ENCODE data around the gene KIF2A.
A peak's percentile ranks its signal among the peaks of the same experiment; 100 is the strongest.

KIF2A gene

DNA sequence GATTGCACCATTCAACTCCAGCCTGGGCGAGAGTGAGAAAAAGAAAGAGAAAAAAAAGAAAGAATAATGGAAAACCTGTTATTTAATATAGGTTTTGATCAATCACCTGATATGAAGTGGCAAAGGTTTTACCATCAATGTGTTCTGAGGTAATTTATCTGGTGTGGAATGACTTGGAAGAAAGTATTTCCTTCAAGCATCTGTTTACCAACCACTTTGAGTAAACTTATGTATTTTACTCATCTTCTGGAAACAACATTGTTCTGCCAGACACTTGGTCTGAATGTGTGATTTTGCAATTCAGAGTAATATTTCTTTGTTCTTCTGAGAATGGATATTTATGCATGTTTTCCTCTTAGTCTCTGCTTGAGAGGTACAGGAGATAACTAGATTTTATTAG lies 24.3 kb downstream of the KIF2A start:
- no peak for DNase-seq

DNA sequence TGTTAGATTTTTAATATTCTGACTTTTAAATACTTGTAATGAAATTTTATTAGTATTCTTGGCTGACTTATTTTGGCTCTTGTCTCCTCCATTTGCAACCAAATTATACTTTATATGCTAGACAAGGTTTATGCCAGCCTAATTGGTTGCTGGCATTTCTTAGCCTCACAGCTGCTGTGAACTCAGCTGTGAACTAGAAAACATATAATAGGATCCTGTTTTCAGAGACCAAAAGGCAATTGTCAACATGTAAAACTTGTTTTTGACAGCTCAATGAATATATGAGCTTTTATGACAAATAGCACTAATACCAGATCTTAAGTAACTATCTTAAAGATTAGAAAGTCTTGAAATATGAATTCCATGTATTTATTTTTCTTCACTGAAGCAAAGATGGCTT lies 25.9 kb downstream of the KIF2A start:
- no peak for DNase-seq

DNA sequence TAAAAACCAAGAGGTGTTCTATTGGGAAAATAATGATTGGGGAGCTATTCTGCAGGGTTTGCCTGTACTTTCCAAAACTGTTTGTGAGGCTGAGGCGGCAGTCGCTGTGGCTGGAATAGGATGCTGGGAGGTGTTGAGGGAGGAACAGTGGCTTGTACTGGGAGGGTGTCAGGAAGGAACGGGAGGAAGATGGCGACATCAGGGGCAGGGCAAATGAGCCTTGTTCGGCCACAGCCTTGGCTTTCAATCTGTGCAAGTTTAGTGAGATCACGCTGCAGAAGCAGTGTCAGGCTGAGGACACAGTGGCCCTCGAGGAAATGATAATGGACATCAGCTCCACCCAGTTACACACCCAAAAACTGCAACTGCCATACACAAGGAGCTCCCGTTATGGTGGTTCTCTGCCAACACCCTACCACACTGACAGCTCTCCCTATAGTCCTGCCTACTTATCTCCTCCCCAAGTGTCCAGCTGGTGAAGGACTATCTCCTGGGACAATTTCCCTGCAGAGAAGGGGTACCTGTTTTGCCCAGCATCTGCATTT lies 27.3 kb downstream of the KIF2A start:
- no peak for DNase-seq

DNA sequence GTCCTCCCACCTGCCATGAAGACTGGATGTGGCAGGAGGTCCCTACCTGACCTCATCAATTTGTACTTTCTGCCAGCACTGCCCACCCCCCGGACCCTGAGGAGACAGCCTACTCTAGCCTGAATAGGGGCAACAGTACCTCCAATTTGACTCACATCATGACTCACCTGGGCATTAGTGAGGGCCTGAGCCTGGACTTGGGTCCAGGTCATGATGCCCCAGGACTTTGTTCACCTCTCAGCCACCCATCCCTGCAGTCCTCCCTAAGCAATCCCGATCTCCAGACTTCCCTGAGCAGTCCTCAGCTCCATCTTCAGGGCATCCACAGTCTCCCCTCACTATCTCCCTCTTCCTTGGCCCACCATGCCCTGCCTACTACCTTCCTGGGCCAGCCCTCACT lies 28.1 kb downstream of the KIF2A start:
- DNase-seq, result no peak

DNA sequence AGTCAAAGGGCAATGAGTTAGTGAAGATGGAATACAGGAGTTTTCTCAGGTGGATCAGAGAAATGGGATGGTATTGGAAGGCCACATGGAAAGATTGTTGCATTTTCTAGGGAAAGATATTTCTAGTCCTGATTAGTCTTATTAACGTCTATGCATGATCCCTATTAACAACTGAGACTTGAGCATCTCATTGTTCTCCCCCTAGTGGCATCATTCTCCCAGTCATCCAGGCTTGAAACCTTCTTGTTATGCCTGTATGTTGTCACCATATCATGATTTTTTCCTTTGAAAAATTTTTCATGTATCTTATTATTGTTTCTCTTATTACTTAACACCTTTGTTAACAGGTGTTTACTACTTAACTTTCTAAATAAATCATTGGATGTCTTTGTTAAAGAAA lies 34.4 kb downstream of the KIF2A start:
- peak; percentile 24 for DNase-seq

DNA sequence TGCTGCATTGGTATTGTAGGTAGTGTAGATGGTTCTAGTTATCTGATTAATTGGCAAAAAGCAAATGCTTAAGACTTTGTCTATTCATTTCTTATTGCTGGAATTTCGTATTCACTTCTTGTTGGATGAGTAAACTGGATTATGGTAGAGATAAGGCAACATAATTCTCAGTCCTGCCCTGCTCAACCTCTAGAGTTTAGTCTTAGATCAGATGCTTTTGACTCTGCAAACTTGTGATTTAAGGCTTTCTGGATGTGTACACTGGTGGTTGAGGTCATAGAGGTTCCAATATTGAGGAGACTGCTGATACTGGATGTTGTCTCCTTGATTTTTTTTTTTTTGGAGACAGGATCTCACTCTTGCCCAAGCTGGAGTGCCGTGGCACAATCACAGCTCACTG lies 35.0 kb downstream of the KIF2A start:
- no peak for DNase-seq

DNA sequence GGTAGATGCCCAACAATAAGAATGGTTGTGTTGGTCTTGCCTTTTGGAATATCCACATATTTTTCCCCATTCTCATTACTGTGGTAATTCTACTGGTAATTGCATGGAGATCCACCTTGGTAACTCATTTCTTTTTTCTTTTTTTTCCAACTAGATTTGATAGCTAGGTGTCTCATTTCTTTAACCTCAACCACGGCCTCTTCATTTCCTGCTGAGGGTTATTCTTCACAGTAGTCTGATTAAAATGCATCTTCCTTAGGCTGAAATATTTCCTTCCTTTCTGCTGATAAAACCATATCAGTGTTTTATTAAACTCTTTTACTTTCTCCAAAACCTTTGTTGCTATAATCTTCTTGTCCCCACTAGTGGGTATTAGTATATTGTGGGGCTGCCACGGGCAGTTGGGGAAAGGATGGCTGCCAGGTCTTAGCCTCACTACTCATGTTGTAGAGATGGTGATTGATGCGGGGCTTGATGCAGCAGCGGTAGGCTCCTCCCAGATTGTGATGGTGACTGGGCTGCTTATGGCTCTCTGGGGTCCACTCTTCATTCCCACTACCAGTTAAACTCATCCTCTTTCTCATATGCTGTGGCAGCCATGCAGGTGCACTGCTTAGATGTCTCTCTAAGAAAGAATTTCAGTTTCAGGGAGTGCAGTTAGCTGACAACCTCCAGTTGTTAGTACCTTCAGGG lies 35.9 kb downstream of the KIF2A start:
- no peak for DNase-seq

DNA sequence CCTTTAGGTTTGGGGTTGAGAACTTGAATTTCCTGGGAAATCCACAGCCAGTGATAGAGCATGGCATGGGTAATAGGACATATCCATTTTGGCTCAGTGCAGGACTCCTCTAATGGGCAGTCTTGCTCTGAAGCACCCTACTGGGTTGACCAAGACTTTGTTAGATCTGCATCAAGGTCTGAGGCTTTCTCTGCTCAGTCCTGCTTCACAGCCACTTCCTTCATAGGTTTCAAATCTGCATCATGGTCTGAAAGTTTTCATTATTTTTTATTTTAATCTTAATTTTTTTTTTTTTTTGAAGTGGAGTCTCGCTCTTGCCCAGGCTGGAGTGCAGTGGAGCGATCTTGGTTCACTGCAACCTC lies 36.5 kb downstream of the KIF2A start:
- no peak for DNase-seq

DNA sequence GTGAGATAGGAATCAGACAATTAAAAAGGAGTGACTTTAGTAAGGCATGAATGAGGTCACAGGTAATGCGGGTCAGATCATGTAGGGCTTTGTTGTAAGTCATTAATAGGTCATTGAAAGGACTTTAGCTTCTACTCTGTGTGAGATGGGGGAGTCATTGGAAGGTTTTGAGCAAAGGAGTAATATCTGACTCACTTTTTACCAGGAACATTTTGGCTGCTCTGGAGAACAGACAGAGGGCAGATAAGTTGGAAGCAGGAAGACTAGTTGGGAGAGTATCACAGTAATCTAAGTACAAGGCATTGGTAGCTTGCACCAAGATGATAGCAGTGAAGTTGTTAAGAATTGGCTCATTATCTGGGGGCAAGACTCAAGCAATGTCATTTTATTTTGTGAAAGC lies 37.4 kb downstream of the KIF2A start:
- no peak for DNase-seq

DNA sequence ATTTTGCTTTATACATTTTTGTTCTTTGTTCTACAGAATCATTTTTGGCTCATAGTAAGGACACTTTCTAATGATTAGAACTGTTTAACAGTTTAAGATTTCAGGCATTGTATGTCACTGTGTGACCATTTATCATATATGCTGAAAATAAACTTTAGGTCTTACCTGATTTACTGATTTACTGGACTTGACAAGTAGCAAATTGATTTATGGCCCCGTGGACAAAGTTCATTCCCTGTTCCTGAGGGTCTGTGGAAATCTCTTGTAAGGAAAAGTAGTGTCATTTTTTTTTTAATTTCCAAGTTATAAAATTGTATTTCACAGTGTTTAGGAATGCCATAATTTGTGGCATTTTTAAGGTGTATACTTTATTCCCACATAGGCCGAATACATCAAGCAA lies 40.7 kb downstream of the KIF2A start:
- no peak for DNase-seq

DNA sequence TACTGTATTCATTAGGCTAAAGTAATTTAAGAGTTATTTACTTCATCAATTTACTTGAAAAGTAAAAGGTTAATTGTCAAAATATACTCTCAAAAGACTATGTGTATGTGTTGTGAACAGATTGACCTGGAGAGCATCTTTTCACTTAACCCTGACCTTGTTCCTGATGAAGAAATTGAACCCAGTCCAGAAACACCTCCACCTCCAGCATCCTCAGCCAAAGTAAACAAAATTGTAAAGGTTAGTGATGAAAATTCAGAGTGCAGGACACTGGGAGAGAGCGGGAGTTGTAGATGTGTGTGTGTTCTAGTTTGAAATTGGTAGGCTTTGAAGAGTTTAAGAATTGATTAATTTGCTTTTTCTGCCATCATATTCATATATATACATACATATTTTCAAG lies 41.9 kb downstream of the KIF2A start:
- DNase-seq, result no peak

DNA sequence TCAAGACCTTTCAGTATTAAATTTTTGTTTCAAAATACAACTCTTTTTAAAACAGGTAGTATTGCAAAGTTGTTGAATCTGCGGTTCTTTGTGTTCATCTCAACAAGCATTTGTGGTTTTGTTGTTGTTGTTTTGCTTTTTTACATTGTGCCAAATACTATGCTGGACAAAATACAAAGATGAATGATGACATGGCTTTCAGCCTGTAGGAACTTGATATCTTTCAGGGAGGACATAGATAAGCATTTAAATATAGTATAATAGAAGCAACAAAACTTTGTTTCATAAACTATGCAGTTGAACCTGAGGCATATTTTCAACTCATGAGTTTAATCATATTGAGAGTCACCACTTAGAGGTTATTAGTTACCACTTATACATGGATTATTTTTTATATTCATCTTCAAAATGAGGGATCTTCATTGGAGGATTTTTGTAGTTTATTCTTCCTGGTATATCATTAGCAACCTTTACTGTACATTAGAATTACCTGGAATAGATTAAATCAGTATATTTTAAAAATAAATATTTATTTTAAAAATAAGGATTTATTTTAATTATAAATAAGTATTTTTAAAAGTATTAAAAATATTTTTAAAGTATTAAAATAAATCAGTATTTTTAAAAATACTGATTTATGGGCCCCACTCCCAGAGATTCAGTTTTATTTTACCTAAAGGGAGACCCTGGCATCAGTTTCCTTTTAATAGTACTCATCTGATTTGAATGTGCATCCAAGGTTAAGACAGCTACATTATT lies 42.9 kb downstream of the KIF2A start:
- no peak for DNase-seq

DNA sequence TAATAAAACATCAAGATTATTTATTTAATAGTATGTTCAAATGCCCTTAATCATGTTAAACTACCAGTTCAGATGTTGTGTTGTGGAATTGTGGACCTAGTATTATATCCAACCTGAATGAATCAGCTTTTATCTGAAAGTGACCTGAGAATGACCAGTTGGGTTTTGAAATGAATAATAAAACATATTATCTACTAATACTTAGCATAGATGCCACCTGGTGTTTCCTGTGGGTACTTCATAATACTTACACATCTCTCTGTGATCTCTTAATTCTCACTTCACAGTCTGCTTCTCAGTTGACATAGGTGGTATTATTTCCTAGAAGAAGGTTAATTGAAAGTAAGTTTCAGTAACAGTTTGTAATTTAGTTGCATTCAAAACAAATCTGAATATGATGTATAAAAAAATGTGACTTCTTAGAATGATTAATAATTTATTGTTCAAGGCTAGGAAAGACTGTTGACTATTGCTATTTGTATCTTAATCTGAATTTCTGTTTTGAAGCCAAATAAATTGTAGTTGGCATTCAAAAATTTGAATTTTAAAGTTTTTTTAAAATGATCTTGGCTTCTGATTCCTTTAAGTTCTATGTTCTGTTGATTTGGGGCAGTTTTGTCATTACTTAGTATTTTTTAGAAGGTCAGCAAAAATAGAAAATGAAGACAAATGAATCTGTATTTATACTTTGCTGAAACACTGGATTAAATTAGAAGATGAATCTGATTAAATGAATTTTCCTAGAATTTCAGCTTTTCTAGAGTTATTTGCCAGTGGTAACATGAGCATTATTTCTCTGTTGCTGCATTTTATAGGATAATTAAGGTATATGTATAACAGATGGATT lies 48.2 kb downstream of the KIF2A start:
- DNase-seq, result peak; percentile 70

DNA sequence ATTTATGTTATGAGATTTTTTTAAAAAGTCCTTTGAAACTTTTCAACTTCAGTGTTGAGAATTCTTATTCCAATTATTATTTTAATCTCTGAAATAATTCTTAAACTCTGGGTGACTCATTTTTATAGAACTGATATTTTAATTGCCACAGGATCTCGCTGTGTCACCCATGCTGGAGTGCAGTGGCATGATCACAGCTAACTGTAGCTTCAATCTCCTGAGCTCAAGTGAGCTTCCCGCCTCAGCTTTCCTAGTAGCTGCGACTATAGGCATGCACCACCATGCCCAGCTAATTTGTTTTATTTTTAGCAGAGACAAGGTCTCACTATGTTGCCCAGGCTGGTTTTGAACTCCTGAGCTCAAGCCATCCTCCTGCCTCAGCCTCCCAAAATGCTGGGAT lies 56.7 kb downstream of the KIF2A start:
- no peak for DNase-seq

DNA sequence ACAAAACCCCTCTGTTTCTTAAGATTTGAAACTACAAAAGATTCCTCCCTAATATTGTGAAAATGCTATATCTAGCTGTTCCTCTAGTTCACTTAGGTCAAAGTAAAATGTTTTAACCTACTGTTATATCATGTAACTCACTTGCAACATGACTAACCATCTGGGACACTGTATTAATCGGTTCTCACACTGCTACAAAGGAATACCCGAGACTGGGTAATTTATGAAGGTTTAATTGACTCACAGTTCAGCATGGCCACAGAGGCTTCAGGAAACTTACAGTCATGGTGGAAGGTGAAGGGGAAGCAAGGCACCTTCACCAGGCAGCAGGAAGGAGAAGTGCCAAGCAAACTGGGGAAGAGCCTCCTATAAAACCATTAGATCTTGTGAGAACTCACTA lies 63.0 kb downstream of the KIF2A start:
- no peak for DNase-seq

DNA sequence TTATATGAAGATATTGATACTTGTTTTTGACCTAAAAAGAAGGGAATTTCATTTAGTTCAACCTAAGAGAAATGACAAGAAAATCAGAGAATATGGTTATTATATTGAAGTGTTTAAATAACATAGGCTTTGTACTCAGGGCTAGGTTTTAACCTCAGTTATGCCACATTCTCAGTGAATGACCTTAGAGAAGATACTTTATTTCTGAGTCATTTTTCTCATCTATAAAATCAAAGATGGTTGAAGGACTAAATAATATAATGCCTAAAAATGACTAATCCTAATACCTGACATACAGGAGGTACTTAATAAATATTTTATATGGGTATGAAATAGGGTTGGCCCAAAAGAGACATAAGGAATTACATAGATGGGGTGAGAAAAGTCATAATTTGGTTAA lies 65.4 kb downstream of the KIF2A start:
- DNase-seq, result peak; percentile 18

DNA sequence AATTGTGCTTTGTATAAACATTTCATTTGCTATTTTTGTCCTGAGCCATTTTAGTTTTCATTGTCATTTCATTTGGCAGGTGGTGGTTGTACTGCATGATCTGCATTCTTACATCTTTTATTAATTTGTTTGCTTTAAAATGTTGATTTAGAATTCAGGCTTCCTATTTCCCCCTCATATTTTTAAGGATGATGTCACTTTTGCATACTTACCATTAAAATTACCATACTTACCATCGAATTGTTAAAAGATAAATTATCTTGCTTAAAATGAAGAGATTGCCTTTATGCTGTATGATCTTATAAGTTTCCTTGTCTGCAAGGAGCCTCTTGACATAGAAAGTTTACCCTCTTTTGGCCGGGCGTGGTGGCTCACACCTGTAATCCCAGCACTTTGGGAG lies 66.6 kb downstream of the KIF2A start:
- no peak for DNase-seq

DNA sequence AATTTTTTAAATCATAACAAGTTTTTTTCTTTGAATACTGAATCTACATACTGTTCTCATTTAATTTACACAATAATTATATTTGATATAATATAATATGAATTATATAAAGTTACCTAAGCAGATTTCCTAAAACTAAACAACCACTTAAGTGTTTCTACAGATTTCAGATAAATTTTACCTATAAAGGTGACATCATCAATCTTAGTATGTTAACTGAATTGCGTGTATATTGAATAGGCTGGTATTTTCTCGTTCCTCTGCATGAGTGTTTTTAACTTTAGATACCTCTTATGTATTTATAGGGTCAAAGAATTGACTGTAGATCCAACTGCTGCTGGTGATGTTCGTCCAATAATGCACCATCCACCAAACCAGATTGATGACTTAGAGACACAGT lies 67.4 kb downstream of the KIF2A start:
- DNase-seq, result no peak

DNA sequence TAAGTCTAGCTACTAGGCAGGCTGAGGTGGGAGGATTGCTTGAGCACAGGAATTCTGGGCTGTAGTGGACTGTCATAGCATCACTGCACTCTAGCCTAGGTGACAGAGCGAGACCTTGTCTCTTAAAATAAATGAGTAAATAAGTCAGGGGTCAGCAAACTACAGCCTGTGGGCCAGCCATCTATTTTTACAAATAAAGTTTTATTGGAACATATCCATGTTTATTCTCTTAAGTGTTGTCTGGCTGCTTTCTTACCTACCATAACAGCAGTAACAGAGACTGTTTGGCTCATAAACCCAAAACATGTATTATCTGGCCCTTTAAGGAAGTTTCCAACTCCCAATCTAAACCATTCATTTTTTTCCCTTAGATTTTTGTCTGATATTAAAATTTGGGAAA lies 68.1 kb downstream of the KIF2A start:
- DNase-seq, result no peak

DNA sequence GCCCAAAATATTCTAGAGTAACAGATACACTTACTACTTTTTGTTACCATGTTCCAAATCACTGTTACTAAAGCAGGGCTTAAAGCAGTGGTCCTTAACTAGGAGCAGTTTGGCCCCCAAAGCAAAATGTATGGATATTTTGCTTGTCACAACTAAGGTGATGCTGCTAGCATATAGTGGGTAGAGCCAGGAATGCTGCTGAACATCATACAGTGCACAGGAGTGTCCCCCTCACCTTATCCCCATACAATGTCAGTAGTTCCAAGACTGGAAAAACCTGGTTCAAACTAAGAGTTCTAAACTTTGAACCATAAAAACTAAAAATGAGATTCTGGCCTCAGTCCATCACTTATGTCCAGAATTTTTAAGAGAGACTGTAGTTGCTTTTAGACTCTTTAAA lies 69.6 kb downstream of the KIF2A start:
- DNase-seq, result no peak

DNA sequence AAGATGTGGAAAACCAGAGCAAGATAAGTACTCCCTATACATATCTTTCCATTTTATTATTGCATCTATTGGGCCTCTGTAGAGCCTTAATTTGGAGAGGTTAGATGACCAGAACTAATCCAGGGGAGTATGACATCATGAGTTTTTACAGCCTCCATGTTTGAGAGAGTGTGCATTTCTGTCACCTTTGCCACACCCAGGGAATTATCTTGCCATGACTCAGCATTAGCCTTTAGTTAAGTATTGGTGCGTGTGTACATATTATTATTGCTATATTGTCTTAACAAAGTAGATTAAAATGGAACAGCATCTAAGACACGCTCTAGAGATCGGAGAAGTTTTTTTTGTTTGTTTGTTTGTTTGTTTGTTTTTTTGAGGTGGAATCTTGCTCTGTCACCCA lies 70.1 kb downstream of the KIF2A start:
- DNase-seq, result no peak

DNA sequence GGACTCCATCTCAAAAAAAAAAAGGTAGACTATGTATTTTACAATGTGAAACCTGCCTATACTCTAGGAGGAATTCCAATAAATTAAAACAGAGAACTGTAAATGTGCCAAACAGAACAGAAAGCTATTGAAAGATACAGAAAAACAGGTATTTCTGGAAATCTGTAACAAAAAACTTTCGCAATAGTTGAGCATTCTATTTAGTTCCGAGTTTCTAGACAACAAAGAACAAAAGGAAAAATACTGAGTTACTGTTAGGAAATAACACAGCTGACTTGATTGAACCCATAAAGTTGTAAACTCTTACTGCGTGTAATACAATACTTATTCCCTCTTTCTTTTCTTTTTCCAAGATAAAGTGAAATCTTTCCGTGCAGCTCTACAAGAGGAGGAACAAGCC lies 79.1 kb downstream of the KIF2A start:
- DNase-seq, result no peak

DNA sequence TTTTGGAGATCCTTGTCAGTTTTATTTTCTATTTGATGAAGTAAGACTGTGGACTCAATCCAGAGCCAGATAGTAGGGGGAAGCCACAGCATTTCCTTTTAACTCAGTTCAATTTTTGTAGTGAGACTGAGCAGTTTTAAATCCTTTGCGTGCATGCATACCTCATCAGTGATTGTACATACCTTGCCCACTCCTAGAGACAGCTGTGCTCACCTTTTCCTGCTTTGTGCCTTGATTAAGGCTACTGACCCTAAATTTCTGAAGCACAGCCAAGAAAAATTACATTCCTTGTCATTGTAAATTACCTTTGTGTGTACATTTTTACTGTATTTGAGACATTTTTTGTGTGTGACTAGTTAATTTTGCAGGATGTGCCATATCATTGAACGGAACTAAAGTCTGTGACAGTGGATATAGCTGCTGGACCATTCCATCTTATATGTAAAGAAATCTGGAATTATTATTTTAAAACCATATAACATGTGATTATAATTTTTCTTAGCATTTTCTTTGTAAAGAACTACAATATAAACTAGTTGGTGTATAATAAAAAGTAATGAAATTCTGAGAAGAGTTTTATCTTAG lies 79.9 kb downstream of the KIF2A start:
- DNase-seq, result peak; percentile 14
